Naive B cell (primary cell): ENCODE measurements around the gene SHANK2. TPM values are rescaled to one million over a fixed set of nuclear protein-coding genes. Genes with fewer than 3 reads are reported as not detected.

Experiments
- ATAC-seq, 2 donors: fragments of 150-1000 bp; cut with Tn5 transposase; 2 replicates each; pipeline ENCODE4 v1.10.0; 2021; ENCODE audit warnings: low read depth in 2 of 2, mild to moderate bottlenecking in 2 of 2, moderate library complexity in 2 of 2
- DNase-seq: peaks from one replicate; pipeline ENCODE4 v3.0.0; 2022
- H3K27ac Mint-ChIP-seq, 6 donors: one replicate each; pipeline ENCODE4 v1.8.0; 2020 to 2022; ENCODE audit warnings: mild to moderate bottlenecking in 6 of 6, mixed read lengths in 6 of 6, moderate library complexity in 5 of 6, inconsistent platforms in 2 of 6
- H3K27me3 Mint-ChIP-seq, 3 donors: one replicate each; pipeline ENCODE4 v1.8.0; 2021 to 2022; ENCODE audit warnings: mixed read lengths in 3 of 3, mild to moderate bottlenecking in 1 of 3
- H3K36me3 Mint-ChIP-seq, 2 donors: one replicate each; pipeline ENCODE4 v1.8.0; 2020 to 2022; ENCODE audit warnings: mixed read lengths in 2 of 2, inconsistent platforms in 1 of 2, mild to moderate bottlenecking in 1 of 2
- H3K4me1 Mint-ChIP-seq, 3 donors: one replicate each; pipeline ENCODE4 v1.8.0; 2020 to 2022; ENCODE audit warnings: mixed read lengths in 3 of 3, inconsistent platforms in 1 of 3, mild to moderate bottlenecking in 1 of 3, moderate library complexity in 1 of 3
- H3K4me3 Mint-ChIP-seq, 8 donors: one replicate each; pipeline ENCODE4 v1.8.0; 2020 to 2022; ENCODE audit warnings: mild to moderate bottlenecking in 8 of 8, mixed read lengths in 8 of 8, moderate library complexity in 8 of 8, inconsistent platforms in 2 of 8
- H3K9me3 Mint-ChIP-seq, 7 donors: one replicate each; pipeline ENCODE4 v1.8.0; 2020 to 2022; ENCODE audit warnings: mixed read lengths in 7 of 7, mild to moderate bottlenecking in 5 of 7, inconsistent platforms in 2 of 7, moderate library complexity in 1 of 7
- polyA plus RNA-seq, 6 donors: library from polyadenylated mRNA; unstranded; fragments of 300-500 nt; fragmentation: Illumina TruSeq; gene quantifications; one replicate each; pipeline ENCODE4 v1.2.3, GENCODE V29; 2021; ENCODE audit warnings: low read depth in 6 of 6

Gene SHANK2
- polyA plus RNA-seq, 6 donors from 2014 or later = not detected

DNA sequence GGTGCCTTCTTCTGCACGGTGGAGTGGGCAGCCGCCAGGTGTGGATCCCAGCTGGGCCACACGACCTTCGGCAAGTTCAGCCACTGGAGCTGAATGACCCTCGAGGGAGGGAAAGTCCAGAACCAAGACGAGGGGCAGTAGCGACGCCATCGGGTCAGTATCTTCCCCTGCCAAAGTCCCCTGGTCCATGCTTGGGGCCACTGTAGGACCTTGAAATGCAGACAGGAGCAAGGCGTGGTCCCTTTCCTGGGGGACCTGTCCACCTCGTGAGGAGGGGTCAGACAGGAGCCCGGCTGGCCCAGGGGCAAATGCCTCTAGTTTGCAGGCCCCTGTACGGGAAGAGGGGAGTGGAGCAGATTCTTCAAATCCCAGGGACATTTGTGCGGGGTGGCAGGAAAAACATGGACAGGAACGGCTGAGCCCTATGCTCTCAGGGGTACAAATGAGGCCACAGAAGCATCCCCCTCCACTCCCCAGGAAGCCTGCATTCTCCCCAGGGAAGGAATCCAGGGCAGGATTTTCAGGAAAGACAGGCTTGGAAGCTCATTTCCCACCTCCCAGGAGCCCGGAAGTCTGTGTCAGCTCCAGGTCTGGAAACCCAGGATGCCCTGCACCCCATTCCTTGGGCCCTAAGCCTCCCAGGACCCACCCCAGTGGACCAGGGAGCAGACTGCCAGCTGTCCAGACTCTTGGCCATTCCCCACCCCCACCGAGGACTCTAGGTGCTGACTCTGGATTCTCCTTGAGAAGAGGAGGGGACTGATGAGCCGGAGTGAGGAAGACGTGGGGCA lies 6.6 kb downstream of the SHANK2 start:
- Mint-ChIP-seq H3K36me3 (no peaks in the 10 kb centered on the region), H3K4me1 (peaks cover 12 to 20% (median 19%) of the 10 kb centered on the region in 3 donors), H3K27me3 (peaks cover 46 to 87% (median 66%) of the 10 kb centered on the region in 3 donors), H3K4me3 (no peak overlapping the region), H3K9me3 (peaks cover 0 to 5% (median 0%) of the 10 kb centered on the region in 7 donors), H3K27ac (no peak overlapping the region)
- no peak for ATAC-seq
- no peak for DNase-seq

GRCh38 chr11:71244116-71244810 lies 8.1 kb downstream of the SHANK2 start:
- no peaks in the 10 kb centered on the region for H3K36me3 Mint-ChIP-seq
- H3K4me1 Mint-ChIP-seq = peaks cover 8 to 11% (median 9%) of the 10 kb centered on the region in 3 donors
- DNase-seq (no peak), ATAC-seq (no peak)
- no peak overlapping the region for H3K27ac Mint-ChIP-seq
- peaks cover 0 to 3% (median 0%) of the 10 kb centered on the region in 7 donors for H3K9me3 Mint-ChIP-seq
- H3K4me3 Mint-ChIP-seq = no peak overlapping the region
- peaks cover 37 to 78% (median 57%) of the 10 kb centered on the region in 3 donors for H3K27me3 Mint-ChIP-seq

- Mint-ChIP-seq H3K9me3 (peaks cover 0 to 2% (median 0%) of the 10 kb centered on the region in 7 donors), H3K36me3 (no peaks in the 10 kb centered on the region), H3K4me1 (peaks cover 8 to 11% (median 9%) of the 10 kb centered on the region in 3 donors), H3K27me3 (peaks cover 39 to 76% (median 55%) of the 10 kb centered on the region in 3 donors), H3K4me3 (no peak overlapping the region), H3K27ac (no peak overlapping the region)
- ATAC-seq (no peak), DNase-seq (no peak)
These were observed 10.0 kb downstream of the SHANK2 start for GRCh38 chr11:71242391-71242790.

- Mint-ChIP-seq H3K27ac (no peak overlapping the region), H3K27me3 (peaks cover 38 to 79% (median 55%) of the 10 kb centered on the region in 3 donors), H3K4me1 (peaks cover 8 to 11% (median 9%) of the 10 kb centered on the region in 3 donors), H3K9me3 (peaks cover 0 to 2% (median 0%) of the 10 kb centered on the region in 7 donors), H3K4me3 (no peak overlapping the region), H3K36me3 (no peaks in the 10 kb centered on the region)
- no peak for ATAC-seq
- no peak for DNase-seq
These were observed 10.6 kb downstream of the SHANK2 start for GRCh38 chr11:71241721-71242259.

DNA sequence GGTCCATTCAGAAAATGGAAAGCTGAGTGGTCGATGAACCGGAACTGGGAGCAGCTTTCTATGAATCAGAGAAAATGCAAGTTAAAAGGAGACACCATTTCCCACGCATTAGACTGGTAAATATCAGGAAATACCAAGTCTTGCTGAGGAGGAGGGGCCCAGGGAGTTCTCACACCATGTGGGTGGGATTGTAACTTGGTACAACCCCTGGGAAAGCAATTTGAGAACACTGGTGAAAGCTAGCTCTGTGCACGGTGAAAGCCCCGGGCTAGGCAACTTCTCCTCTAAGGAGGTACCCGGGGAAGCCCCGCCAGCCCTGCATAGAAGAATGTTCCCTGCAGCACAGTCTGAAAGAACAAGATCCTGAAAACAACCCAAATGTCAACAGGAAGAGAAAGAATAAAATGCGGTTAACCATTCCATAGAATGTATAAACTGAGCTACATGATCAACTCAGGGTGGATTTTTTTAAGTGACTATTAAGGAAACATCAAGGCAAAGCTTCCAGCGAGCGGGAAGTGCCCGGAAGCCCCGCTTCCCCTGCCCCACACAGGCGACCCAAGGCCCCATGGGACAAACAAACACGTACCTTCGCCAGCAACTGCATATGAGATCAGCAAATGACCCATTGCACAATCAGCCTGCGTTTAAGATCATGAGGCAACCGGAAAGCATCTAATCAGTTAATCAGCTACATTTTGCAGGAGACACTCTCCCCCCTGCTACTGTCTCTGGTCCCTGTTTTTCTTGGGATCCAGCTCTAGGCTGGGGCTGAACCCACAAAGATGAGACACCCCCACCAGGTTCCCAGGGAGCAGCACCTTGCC lies 11.3 kb downstream of the SHANK2 start:
- peaks cover 8 to 11% (median 9%) of the 10 kb centered on the region in 3 donors for H3K4me1 Mint-ChIP-seq
- H3K27me3 Mint-ChIP-seq = peaks cover 41 to 86% (median 57%) of the 10 kb centered on the region in 3 donors
- peak overlapping the region in 1 of 6 donors; percentile 39 for H3K27ac Mint-ChIP-seq
- peaks cover 0 to 2% (median 0%) of the 10 kb centered on the region in 7 donors for H3K9me3 Mint-ChIP-seq
- DNase-seq = no peak
- no peaks in the 10 kb centered on the region for H3K36me3 Mint-ChIP-seq
- H3K4me3 Mint-ChIP-seq = peak overlapping the region in 6 of 8 donors; percentile 12 to 52 (median 33)
- ATAC-seq = peak; percentile 71 to 73

DNA sequence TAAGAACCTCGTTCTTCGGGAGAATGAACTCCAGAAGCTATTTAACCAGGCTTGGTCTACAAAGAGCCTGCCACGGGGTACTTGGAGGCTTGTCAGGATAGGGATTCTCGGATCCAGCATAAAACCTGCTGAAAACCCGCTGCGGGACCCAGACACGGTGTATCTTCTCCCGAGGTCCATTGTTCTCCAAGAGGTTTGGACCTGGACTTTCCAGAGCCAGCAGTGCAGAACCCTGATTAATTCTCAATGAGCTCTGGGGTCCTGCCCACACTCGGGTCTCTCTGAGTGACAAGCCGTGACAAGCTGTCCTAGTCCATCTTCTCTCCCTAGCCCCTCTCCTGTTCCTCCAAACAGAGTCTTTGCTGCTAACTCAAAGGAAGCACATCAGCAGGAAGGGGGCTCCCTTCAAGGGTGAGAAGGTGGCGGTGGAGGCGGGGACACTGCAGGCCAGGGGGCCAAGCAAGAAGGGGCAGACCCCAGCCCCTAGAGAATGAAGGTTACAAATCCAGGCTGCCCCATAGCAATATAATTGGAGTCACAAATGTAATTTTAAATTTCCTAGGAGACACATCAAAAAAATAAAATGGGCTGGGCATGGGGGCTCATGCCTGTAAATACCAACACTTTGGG lies 12.2 kb downstream of the SHANK2 start:
- DNase-seq (no peak), ATAC-seq (no peak)
- Mint-ChIP-seq H3K36me3 (no peaks in the 10 kb centered on the region), H3K27ac (no peak overlapping the region), H3K9me3 (peaks cover 0 to 2% (median 0%) of the 10 kb centered on the region in 7 donors), H3K27me3 (peaks cover 41 to 82% (median 55%) of the 10 kb centered on the region in 3 donors), H3K4me3 (peak overlapping the region in 1 of 8 donors; percentile 52), H3K4me1 (peaks cover 8 to 11% (median 9%) of the 10 kb centered on the region in 3 donors)

DNA sequence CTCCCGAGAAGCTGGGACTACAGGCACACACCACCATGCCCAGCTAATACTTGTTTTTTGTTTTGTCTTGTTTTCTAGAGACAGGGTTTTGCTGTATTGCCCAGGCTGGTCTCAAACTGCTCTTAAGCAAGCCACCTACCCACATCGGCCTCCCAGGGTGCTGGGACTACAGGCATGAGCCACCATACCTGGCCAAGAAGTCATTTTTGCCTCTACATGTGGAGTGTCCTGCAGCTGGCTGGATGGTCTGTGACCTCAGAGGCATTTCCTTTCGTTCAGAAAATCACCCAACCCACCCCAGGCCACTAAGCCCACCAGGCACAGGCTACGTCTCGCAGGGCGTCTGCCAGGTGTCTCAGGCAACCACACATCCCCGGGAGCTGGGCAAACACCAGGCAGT lies 12.8 kb downstream of the SHANK2 start:
- no peak for ATAC-seq
- Mint-ChIP-seq H3K9me3 (peaks cover 0 to 2% (median 0%) of the 10 kb centered on the region in 7 donors), H3K4me3 (no peak overlapping the region), H3K36me3 (no peaks in the 10 kb centered on the region), H3K4me1 (peaks cover 8 to 11% (median 9%) of the 10 kb centered on the region in 3 donors), H3K27ac (no peak overlapping the region), H3K27me3 (peaks cover 41 to 81% (median 59%) of the 10 kb centered on the region in 3 donors)
- no peak for DNase-seq

DNA sequence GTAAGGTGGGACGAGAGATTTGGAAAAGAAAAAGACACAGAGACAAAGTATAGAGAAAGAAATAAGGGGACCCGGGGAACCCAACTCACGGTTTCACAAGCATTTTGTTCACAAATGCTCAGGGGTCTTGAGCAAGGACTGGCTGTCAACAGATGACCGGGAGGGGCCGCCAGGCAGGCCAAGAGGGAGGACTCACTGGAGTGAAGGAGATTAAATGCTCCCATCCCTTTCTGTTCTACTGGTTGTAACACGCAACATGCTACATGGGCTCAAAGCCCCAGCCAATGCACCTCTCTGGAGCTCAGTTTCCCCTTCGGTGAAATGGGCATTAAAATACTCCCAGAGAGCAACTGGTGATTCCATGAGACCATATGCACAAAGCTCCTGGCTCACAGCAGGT lies 13.4 kb downstream of the SHANK2 start:
- Mint-ChIP-seq H3K9me3 (peaks cover 0 to 2% (median 0%) of the 10 kb centered on the region in 7 donors), H3K27me3 (peaks cover 38 to 77% (median 55%) of the 10 kb centered on the region in 3 donors), H3K4me1 (peaks cover 5 to 11% (median 9%) of the 10 kb centered on the region in 3 donors), H3K27ac (no peak overlapping the region), H3K36me3 (no peaks in the 10 kb centered on the region), H3K4me3 (no peak overlapping the region)
- no peak for ATAC-seq
- DNase-seq = no peak

DNA sequence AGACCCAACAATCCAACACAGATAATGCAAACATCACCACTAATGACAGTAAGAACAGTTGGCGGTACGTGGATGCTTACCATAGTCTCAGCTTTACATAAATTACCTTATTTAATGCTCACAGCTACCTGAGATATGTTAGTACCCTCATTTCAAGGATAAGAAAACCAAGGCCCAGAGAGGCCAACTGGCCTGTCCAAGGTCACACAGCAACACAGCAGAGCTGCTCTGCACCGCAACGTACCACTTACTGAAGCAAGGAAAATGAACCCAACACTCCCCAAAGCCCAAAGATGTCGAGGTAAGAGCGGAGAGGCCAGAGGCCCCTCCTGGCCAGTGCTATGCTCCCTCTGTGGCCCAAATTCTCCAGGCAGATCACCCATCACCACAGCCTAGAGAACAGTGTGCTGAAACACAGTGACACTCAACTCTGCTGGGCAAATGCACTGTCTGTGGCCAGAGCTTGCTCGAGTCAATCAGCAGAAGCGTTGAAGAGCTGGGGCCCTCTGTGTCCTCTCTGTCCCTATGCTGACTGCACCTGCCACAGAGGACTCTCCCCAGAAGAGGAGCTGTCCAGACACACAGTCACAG lies 14.0 kb downstream of the SHANK2 start:
- H3K27me3 Mint-ChIP-seq = peaks cover 34 to 77% (median 49%) of the 10 kb centered on the region in 3 donors
- peak overlapping the region in 1 of 6 donors; percentile 42 for H3K27ac Mint-ChIP-seq
- DNase-seq = no peak
- no peak for ATAC-seq
- H3K4me1 Mint-ChIP-seq = peaks cover 5 to 11% (median 9%) of the 10 kb centered on the region in 3 donors
- H3K36me3 Mint-ChIP-seq = no peaks in the 10 kb centered on the region
- H3K4me3 Mint-ChIP-seq = no peak overlapping the region
- H3K9me3 Mint-ChIP-seq = peaks cover 0 to 2% (median 0%) of the 10 kb centered on the region in 7 donors

DNA sequence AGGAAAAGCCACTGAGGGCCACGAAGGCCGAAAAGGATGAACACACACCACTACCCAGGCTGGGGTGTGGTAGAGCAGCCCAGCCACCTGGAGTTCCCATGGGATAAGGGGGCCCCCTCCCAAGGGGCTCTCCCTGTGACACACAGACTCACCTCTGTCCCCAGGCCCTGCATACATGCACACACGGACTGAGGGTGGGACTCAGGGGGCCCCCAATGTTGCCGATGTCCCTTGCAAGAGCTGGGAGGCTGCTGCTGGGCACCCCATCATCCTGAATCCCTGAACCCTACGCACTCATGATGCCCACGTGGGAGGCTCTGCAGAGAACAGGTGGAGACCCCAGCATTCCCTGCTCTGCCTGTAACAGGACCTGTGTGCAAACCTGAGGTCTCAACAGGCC lies 14.5 kb downstream of the SHANK2 start:
- Mint-ChIP-seq H3K27me3 (peaks cover 34 to 77% (median 44%) of the 10 kb centered on the region in 3 donors), H3K4me3 (no peak overlapping the region), H3K4me1 (peaks cover 5 to 11% (median 9%) of the 10 kb centered on the region in 3 donors), H3K36me3 (no peaks in the 10 kb centered on the region), H3K27ac (no peak overlapping the region), H3K9me3 (peaks cover 0 to 3% (median 0%) of the 10 kb centered on the region in 7 donors)
- ATAC-seq = no peak
- no peak for DNase-seq

- no peaks in the 10 kb centered on the region for H3K36me3 Mint-ChIP-seq
- H3K4me1 Mint-ChIP-seq = peaks cover 5 to 11% (median 9%) of the 10 kb centered on the region in 3 donors
- H3K9me3 Mint-ChIP-seq = peaks cover 0 to 3% (median 0%) of the 10 kb centered on the region in 7 donors
- no peak overlapping the region for H3K4me3 Mint-ChIP-seq
- DNase-seq (no peak), ATAC-seq (no peak)
- no peak overlapping the region for H3K27ac Mint-ChIP-seq
- peaks cover 38 to 68% (median 40%) of the 10 kb centered on the region in 3 donors for H3K27me3 Mint-ChIP-seq
These were observed 15.4 kb downstream of the SHANK2 start for GRCh38 chr11:71236836-71237475.

DNA sequence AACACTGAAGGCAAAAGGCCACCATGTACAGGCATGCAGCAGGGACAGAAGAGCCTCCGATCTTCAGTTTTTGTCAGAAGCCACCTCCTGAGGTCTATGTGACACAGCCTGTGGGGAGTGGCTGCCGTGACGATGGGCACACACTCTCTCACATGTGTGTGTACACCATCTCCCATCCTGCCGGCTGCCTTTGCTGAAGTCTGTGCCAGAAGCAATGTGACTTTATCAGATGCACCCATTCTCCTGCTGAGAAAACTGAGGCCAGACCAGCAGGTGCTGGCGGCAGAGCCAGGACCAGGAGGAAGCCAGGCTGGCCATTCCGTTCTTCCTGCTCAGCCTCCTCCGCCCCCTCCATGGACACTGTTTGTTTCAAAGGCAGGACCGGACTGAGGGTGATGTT lies 16.7 kb downstream of the SHANK2 start:
- no peak overlapping the region for H3K4me3 Mint-ChIP-seq
- no peak overlapping the region for H3K27ac Mint-ChIP-seq
- H3K27me3 Mint-ChIP-seq = peaks cover 31 to 55% (median 35%) of the 10 kb centered on the region in 3 donors
- no peaks in the 10 kb centered on the region for H3K36me3 Mint-ChIP-seq
- ATAC-seq (no peak), DNase-seq (no peak)
- peaks cover 0 to 4% (median 2%) of the 10 kb centered on the region in 3 donors for H3K4me1 Mint-ChIP-seq
- H3K9me3 Mint-ChIP-seq = peaks cover 0 to 6% (median 0%) of the 10 kb centered on the region in 7 donors
